ENCODE data around the gene TLE6.

The TLE6 gene

DNA sequence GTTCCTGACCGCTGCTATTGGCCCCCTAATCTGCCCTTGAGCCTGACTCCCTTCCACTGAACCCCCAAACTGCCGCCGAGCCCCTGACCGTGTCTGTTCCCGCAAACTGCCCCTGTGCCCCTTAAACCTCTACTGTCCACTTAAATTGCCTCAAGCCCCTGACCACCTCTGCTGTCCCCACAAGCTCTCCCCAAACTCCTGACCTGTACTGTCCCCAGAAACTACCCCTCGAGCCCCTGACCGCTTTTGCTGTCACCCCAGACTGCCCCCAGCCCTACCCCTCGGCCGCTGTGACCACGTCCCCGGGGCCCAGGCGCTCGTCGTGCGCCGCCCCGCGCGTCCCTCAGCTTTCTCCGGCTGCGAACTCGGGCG lies 33.0 kb upstream of the TLE6 start:
- no peaks in the 10 kb centered on the region for H3K27me3 ChIP-seq (ENCODE audit: insufficient read depth, poor library complexity, severe bottlenecking)
- peak overlapping the region; percentile 78 for H3K27ac ChIP-seq (replicated peaks)
- peak overlapping the region; percentile 66 for H3K4me3 ChIP-seq (replicated peaks; ENCODE audit: insufficient read depth, low read length)
- no peak for TF ChIP-seq POLR2AphosphoS5 (IDR thresholded peaks at IDR 0.05; ENCODE audit: low read depth)
- TF ChIP-seq SPI1 (IDR thresholded peaks at IDR 0.05; ENCODE audit: borderline replicate concordance, low read depth) = no peak
- TF ChIP-seq, protein P1, sequence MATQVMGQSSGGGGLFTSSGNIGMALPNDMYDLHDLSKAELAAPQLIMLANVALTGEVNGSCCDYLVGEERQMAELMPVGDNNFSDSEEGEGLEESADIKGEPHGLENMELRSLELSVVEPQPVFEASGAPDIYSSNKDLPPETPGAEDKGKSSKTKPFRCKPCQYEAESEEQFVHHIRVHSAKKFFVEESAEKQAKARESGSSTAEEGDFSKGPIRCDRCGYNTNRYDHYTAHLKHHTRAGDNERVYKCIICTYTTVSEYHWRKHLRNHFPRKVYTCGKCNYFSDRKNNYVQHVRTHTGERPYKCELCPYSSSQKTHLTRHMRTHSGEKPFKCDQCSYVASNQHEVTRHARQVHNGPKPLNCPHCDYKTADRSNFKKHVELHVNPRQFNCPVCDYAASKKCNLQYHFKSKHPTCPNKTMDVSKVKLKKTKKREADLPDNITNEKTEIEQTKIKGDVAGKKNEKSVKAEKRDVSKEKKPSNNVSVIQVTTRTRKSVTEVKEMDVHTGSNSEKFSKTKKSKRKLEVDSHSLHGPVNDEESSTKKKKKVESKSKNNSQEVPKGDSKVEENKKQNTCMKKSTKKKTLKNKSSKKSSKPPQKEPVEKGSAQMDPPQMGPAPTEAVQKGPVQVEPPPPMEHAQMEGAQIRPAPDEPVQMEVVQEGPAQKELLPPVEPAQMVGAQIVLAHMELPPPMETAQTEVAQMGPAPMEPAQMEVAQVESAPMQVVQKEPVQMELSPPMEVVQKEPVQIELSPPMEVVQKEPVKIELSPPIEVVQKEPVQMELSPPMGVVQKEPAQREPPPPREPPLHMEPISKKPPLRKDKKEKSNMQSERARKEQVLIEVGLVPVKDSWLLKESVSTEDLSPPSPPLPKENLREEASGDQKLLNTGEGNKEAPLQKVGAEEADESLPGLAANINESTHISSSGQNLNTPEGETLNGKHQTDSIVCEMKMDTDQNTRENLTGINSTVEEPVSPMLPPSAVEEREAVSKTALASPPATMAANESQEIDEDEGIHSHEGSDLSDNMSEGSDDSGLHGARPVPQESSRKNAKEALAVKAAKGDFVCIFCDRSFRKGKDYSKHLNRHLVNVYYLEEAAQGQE (IDR thresholded peaks at IDR 0.05; ENCODE audit: insufficient replicate concordance, low read depth) = no peak
- TF ChIP-seq, protein P2, sequence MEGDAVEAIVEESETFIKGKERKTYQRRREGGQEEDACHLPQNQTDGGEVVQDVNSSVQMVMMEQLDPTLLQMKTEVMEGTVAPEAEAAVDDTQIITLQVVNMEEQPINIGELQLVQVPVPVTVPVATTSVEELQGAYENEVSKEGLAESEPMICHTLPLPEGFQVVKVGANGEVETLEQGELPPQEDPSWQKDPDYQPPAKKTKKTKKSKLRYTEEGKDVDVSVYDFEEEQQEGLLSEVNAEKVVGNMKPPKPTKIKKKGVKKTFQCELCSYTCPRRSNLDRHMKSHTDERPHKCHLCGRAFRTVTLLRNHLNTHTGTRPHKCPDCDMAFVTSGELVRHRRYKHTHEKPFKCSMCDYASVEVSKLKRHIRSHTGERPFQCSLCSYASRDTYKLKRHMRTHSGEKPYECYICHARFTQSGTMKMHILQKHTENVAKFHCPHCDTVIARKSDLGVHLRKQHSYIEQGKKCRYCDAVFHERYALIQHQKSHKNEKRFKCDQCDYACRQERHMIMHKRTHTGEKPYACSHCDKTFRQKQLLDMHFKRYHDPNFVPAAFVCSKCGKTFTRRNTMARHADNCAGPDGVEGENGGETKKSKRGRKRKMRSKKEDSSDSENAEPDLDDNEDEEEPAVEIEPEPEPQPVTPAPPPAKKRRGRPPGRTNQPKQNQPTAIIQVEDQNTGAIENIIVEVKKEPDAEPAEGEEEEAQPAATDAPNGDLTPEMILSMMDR (IDR thresholded peaks at IDR 0.05; ENCODE audit: insufficient read depth, low read length) = no peak
- no peak for TF ChIP-seq GABPA (IDR thresholded peaks at IDR 0.05; ENCODE audit: low read depth)
- no peak for DNase-seq (ENCODE audit: low read depth in 1 of 2, low spot score in 1 of 2)

DNA sequence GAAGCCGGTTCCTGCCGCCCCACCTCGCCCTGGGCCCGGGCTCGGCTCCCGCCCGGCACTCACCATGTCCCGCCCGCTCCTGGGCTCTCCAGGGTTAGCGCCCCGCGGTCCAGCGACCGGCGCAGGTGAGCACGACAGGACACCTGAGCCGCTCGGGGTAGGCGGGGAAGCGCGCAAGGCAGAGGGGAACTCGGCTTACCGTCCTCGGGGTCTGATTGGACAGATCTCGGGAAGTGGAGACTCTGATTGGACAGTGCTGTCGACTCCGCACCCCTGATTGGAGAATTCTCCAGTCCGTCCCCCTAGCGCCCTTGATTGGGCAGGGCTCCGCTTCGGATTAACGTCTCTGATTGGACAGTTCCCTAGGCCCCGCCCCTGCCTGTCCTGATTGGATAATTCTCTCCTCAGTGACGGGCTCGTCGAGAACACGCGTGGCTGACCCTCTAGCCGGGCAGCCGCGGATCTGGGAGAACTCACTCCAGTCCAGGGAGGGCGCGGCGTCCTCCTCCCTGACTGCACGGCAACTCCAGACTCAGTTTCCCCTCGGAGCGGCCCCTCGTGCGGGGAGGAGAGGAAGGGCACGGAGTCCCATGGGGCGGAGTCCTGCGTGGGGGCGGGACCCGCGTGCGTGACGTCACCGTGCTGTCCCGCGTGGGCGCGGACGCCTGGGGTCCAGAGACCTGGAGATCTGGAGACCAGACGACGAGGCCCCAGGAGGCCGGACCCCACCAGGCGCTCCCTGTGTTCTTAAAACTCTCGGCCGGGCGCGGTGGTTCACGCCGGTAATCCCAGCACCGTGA lies 32.4 kb upstream of the TLE6 start, which contains the start of gene ZNF77:
TSS of gene ZNF77 (minus strand) at position 197 of the 800 bp plus-strand sequence. CDS start at position 66, 131 bp downstream.
- DNase-seq (ENCODE audit: low read depth in 1 of 2, low spot score in 1 of 2) = peak; percentile 97 to 99
- Histone ChIP-seq H3K4me3 (replicated peaks; ENCODE audit: insufficient read depth, low read length) (peak within 1 kb of the TSS; percentile 66), H3K27ac (replicated peaks) (peak within 1 kb of the TSS; percentile 78), H3K27me3 (ENCODE audit: insufficient read depth, poor library complexity, severe bottlenecking) (no peaks in the 10 kb centered on the region)
- TF ChIP-seq, protein P1 (IDR thresholded peaks at IDR 0.05; ENCODE audit: insufficient replicate concordance, low read depth) = no peak
- no peak for TF ChIP-seq POLR2AphosphoS5 (IDR thresholded peaks at IDR 0.05; ENCODE audit: low read depth)
- TF ChIP-seq, protein P2 (IDR thresholded peaks at IDR 0.05; ENCODE audit: insufficient read depth, low read length) = no peak
- TF ChIP-seq SPI1 (IDR thresholded peaks at IDR 0.05; ENCODE audit: borderline replicate concordance, low read depth) = peak; percentile 39; the same call in 1 of the 2 replicates
- peak; percentile 18; the same call in 1 of the 2 replicates for TF ChIP-seq GABPA (IDR thresholded peaks at IDR 0.05; ENCODE audit: low read depth)

DNA sequence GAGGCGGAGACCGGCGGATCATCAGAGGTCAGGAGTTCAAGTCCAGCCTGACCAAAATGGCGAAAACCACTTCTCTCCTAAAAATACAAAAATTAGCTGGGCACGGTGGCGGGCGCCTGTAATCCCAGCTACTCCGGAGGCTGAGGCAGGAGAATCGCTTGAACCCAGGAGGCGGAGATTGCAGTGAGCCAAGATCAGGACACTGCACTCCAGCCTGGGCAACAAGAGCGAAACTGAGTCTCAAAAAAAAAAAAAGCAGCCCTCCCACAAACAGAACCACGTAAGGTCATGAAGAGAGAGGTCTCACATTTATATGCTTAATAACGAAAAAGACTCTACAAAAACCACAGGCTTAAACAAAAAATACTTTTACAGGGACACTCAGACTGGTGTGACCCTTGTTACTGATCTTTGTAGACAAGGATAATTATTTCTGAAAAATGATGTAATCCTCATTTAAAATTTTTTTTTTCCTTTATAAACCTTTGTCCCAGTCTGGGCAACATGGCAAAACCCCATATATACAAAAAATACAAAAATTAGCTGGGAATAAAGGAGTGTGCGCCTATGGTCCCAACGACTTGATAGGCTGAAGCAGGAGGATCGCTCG lies 31.7 kb upstream of the TLE6 start:
- no peak for DNase-seq (ENCODE audit: low read depth in 1 of 2, low spot score in 1 of 2)
- peak overlapping the region; percentile 78 for H3K27ac ChIP-seq (replicated peaks)
- H3K27me3 ChIP-seq (ENCODE audit: insufficient read depth, poor library complexity, severe bottlenecking) = no peaks in the 10 kb centered on the region
- H3K4me3 ChIP-seq (replicated peaks; ENCODE audit: insufficient read depth, low read length) = peak overlapping the region; percentile 66
- TF ChIP-seq POLR2AphosphoS5 (IDR thresholded peaks at IDR 0.05; ENCODE audit: low read depth) = no peak
- TF ChIP-seq SPI1 (IDR thresholded peaks at IDR 0.05; ENCODE audit: borderline replicate concordance, low read depth) = no peak
- TF ChIP-seq, protein P1 (IDR thresholded peaks at IDR 0.05; ENCODE audit: insufficient replicate concordance, low read depth) = no peak
- TF ChIP-seq GABPA (IDR thresholded peaks at IDR 0.05; ENCODE audit: low read depth) = no peak
- TF ChIP-seq, protein P2 (IDR thresholded peaks at IDR 0.05; ENCODE audit: insufficient read depth, low read length) = no peak
